ENCODE results near the gene RAB6B.

GRCh38 chr3:133928903-133929607 is 33.4 kb upstream of the RAB6B start:
- TF ChIP-seq CTCF (conservative IDR thresholded peaks at IDR 0.05 in 1 of 2, IDR thresholded peaks at IDR 0.05 in 1 of 2; ENCODE audit: low read depth in 1 of 2, low read length in 2 of 2) (no peak), EZH2 (IDR thresholded peaks at IDR 0.05; ENCODE audit: low read length, missing control alignments) (no peak)
